Smooth muscle cell (in vitro differentiated cells): ENCODE data around the gene CLDN15. TPM values are rescaled to one million over a fixed set of nuclear protein-coding genes. Genes with fewer than 3 reads are reported as not detected.

Experiments
- DNase-seq: peaks from one replicate; lab custom pipeline; 2025; ENCODE audit not compliant: unreplicated experiment; lab: John Stamatoyannopoulos, UW
- H2AFZ ChIP-seq: fragments of 200-600 bp; sonication (generic); 2 replicates; pipeline ENCODE4 v1.6.0; 2016; ENCODE audit warnings: antibody characterized with exemption, low read depth, mild to moderate bottlenecking
- H3F3A ChIP-seq: fragments of 200-600 bp; sonication (generic); 2 replicates; pipeline ENCODE4 v1.6.0; 2017; ENCODE audit warnings: antibody characterized with exemption, low read depth
- H3K27ac ChIP-seq: fragments of 200-600 bp; sonication (generic); 2 replicates; pipeline ENCODE4 v1.5.1; 2016; ENCODE audit warnings: low read depth, mild to moderate bottlenecking
- H3K27me3 ChIP-seq: fragments of 200-600 bp; sonication (generic); 2 replicates; pipeline ENCODE4 v1.6.1; 2016; ENCODE audit warnings: low read depth, mild to moderate bottlenecking
- H3K36me3 ChIP-seq: fragments of 200-600 bp; sonication (generic); 2 replicates; pipeline ENCODE4 v1.5.1; 2016; ENCODE audit warnings: low read depth
- H3K4me1 ChIP-seq: fragments of 200-600 bp; sonication (generic); 2 replicates; pipeline ENCODE4 v1.5.1; 2016; ENCODE audit warnings: low read depth
- H3K4me2 ChIP-seq: fragments of 200-600 bp; sonication (generic); 2 replicates; pipeline ENCODE4 v1.6.0; 2016; ENCODE audit warnings: mild to moderate bottlenecking
- H3K4me3 ChIP-seq: fragments of 200-600 bp; sonication (generic); 2 replicates; pipeline ENCODE4 v1.5.1; 2016; ENCODE audit warnings: mild to moderate bottlenecking
- H3K79me2 ChIP-seq: fragments of 200-600 bp; sonication (generic); 2 replicates; pipeline ENCODE4 v1.6.0; 2016; ENCODE audit warnings: low read depth, mild to moderate bottlenecking
- H3K9ac ChIP-seq: fragments of 200-600 bp; sonication (generic); 2 replicates; pipeline ENCODE4 v1.6.0; 2016; ENCODE audit warnings: low read depth
- H3K9me3 ChIP-seq: fragments of 200-600 bp; sonication (generic); replicated peaks from 2 replicates; pipeline ENCODE4 v1.5.1; 2016; ENCODE audit warnings: low read depth
- H4K20me1 ChIP-seq: fragments of 200-600 bp; sonication (generic); 2 replicates; pipeline ENCODE4 v1.6.0; 2016; ENCODE audit warnings: low read depth
- WGBS: methylation state at CpG from one replicate; pipeline ENCODE4 v1.1.7; 2016; ENCODE audit warnings: low lambda C conversion rate; 5-methylcytosine and 5-hydroxymethylcytosine counted together
- polyA plus RNA-seq: library from polyadenylated mRNA; unstranded; fragments of >200 nt; fragmentation: Nextera tagmentation; extraction: Ambion mirVana; gene quantifications from 2 replicates; pipeline ENCODE4 v1.2.1, GENCODE V29; 2016
- total RNA-seq: library from RNA; depleted of rRNA; stranded (reverse); fragments of >200 nt; gene quantifications from 2 replicates; pipeline ENCODE4 v1.2.3, GENCODE V29; 2014
- TF ChIP-seq, protein P1 (sequence below): fragments of 200-600 bp; sonication (generic); IDR thresholded peaks from 2 replicates; pipeline ENCODE4 v1.5.1; 2017; ENCODE audit warnings: borderline replicate concordance, mild to moderate bottlenecking, antibody characterized with exemption; ENCODE audit not compliant: insufficient read depth, poor library complexity, severe bottlenecking

Gene CLDN15
- total and polyA plus RNA-seq, 2 experiments from 2014 or later = 3.0 to 4.0 TPM

DNA sequence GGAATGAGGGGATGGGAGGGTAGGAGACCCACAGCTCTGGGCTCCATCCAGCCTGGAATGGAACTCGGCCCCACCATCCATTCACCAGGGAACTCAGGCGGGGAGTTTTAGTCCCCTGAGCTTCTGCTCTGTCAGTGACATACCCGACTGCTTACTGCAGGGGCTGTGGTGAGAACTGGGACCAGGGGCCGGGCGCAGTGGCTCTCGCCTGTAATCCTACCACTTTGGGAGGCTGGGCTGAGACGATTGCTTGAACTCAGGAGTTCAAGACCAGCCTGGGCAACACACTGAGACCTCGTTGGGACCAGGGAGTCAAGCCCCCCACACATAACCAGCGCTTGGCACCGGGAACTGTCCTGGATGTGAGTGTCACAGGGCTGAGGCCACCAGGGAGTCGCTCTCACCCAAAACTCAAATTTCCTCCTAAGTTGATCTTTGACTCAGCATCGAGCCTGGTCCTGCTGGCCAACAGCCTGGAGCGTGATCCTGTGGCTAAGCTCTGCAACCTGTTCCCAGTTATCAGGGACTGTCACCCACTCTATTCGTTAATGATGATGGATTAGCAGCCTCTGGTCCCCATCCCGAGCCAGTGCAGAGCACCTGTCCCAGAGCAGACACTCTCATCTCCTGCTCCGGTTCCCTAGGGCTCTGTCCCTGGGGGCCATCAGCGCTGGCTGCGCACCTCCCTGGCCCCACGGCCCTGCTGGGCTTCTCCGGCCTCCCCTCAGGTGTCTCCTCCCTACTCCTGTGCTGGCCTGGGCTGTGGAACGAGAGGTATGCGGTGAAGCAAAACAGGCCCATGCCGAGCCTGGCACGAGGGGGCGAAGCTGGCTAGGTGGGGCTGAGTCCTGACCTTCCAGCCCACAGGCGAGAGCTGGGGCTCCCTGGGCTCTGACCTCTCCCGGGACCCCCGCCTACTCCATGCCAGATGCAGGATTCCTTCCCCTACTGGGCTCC, 902 bp upstream of the CLDN15 start:
- WGBS = 81% methylated on average over 24 of the region's 28 CpGs
- no peak overlapping the region for H3K27ac ChIP-seq
- no peak overlapping the region for H3K9ac ChIP-seq

DNA sequence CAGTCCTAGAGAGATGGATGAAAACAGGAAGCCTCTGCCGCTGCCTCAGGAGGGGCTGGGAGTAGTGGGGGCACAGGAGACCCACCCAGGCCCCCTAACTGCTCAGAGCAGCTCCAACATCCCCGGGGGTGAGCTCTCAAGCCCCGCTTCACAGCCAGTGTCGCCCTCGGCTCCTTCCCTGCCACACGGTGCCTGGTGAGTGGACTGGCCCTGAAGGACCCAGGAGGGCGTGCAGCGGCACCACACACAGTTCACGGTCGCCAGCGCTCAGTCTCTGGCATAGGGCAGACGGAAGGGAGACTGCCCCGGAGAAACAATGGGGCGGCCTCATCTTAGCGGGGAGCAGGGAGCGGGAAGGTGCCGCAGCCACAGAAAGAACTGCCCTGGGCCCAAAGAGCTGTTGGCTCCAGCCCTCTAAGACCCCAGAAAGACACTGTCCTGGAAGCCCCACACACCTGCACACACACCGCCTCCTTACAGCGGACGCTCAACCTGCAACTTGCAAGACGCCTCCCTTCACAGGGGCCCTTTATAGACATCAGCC, 1.2 kb downstream of the CLDN15 start:
- Histone ChIP-seq H4K20me1 (peaks cover 14% of the 10 kb centered on the region), H3K27ac (no peak overlapping the region), H3K27me3 (no peaks in the 10 kb centered on the region), H3K4me1 (no peaks in the 10 kb centered on the region), H3K9me3 (no peaks in the 10 kb centered on the region), H3F3A (peaks cover 7% of the 10 kb centered on the region), H3K36me3 (no peaks in the 10 kb centered on the region), H2AFZ (no peak overlapping the region), H3K4me3 (no peak overlapping the region), H3K9ac (no peak overlapping the region), H3K79me2 (no peaks in the 10 kb centered on the region), H3K4me2 (no peak overlapping the region)
- WGBS = 97% methylated on average over 21 of the region's 21 CpGs
- no peak for DNase-seq
- TF ChIP-seq, protein P1, sequence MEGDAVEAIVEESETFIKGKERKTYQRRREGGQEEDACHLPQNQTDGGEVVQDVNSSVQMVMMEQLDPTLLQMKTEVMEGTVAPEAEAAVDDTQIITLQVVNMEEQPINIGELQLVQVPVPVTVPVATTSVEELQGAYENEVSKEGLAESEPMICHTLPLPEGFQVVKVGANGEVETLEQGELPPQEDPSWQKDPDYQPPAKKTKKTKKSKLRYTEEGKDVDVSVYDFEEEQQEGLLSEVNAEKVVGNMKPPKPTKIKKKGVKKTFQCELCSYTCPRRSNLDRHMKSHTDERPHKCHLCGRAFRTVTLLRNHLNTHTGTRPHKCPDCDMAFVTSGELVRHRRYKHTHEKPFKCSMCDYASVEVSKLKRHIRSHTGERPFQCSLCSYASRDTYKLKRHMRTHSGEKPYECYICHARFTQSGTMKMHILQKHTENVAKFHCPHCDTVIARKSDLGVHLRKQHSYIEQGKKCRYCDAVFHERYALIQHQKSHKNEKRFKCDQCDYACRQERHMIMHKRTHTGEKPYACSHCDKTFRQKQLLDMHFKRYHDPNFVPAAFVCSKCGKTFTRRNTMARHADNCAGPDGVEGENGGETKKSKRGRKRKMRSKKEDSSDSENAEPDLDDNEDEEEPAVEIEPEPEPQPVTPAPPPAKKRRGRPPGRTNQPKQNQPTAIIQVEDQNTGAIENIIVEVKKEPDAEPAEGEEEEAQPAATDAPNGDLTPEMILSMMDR = no peak

More for the DNA sequence above, 902 bp upstream of the CLDN15 start:
- no peaks in the 10 kb centered on the region for H3K27me3 ChIP-seq
- H3K36me3 ChIP-seq = no peaks in the 10 kb centered on the region
- no peaks in the 10 kb centered on the region for H3K4me1 ChIP-seq
- peaks cover 8% of the 10 kb centered on the region for H4K20me1 ChIP-seq
- H2AFZ ChIP-seq = no peak overlapping the region
- H3K79me2 ChIP-seq = peaks cover 17% of the 10 kb centered on the region
- TF ChIP-seq, protein P1 = no peak
- DNase-seq = no peak
- H3K4me2 ChIP-seq = no peak overlapping the region
- peaks cover 2% of the 10 kb centered on the region for H3F3A ChIP-seq
- no peak overlapping the region for H3K4me3 ChIP-seq
- no peaks in the 10 kb centered on the region for H3K9me3 ChIP-seq

DNA sequence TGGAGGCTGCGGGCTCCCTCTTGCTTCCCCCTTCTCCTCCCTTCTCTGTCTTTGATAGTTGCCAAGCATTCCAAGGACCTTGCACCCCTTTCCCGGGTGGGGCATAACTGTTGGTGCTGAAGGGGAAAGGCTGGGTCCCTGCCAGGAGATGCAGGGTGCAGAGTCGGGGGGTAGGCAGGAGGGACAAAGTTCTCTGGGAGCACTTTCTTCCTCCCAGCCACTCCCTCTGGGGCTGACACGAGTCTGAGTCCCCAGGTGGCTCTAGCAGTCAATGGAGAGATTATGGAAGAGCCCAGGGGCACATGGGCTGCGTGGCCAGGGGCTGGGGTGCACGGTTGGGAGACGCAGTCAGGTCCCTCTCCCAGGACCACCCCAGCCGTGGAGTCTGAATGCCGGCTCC, 2.1 kb downstream of the CLDN15 start:
- Histone ChIP-seq H4K20me1 (peaks cover 8% of the 10 kb centered on the region), H3K36me3 (no peaks in the 10 kb centered on the region), H3K9ac (no peak overlapping the region), H3K27ac (no peak overlapping the region), H3F3A (peaks cover 7% of the 10 kb centered on the region), H3K4me3 (no peak overlapping the region), H3K9me3 (no peaks in the 10 kb centered on the region), H2AFZ (no peak overlapping the region), H3K4me1 (no peaks in the 10 kb centered on the region), H3K27me3 (no peaks in the 10 kb centered on the region), H3K4me2 (no peak overlapping the region), H3K79me2 (no peaks in the 10 kb centered on the region)
- no peak for DNase-seq
- WGBS = 88% methylated on average over 9 of the region's 9 CpGs
- TF ChIP-seq, protein P1 = no peak
